Cardiac muscle cell (in vitro differentiated cells and primary cell): ENCODE data around the gene SLC9A9. TPM values are rescaled to one million over a fixed set of nuclear protein-coding genes. Genes with fewer than 3 reads are reported as not detected.

Experiments used
- DNase-seq, 2 donors: peaks; one replicate each; pipeline versions ENCODE4 v3.0.0 to v3.0.0-alpha.2; 2010 to 2017; ENCODE audit warnings: low read depth in 1 of 2, low spot score in 1 of 2
- H3K27ac ChIP-seq: fragments of 200-600 bp; sonication (generic); 2 replicates; pipeline ENCODE4 v1.5.1; 2016
- H3K27me3 ChIP-seq: fragments of 200-600 bp; sonication (generic); 2 replicates; pipeline ENCODE4 v1.6.0; 2016; ENCODE audit warnings: control low read depth
- H3K36me3 ChIP-seq: fragments of 200-600 bp; sonication (generic); 2 replicates; pipeline ENCODE4 v1.5.1; 2016; ENCODE audit warnings: control low read depth
- H3K4me1 ChIP-seq: fragments of 200-600 bp; sonication (generic); 2 replicates; pipeline ENCODE4 v1.8.1; 2017; ENCODE audit warnings: low read depth, mild to moderate bottlenecking, mixed run types
- H3K4me3 ChIP-seq: fragments of 200-600 bp; sonication (generic); 2 replicates; pipeline ENCODE4 v1.5.1; 2016; ENCODE audit warnings: mild to moderate bottlenecking
- H3K9me3 ChIP-seq: fragments of 200-600 bp; sonication (generic); 2 replicates; pipeline ENCODE4 v1.5.1; 2017; ENCODE audit warnings: low read depth, mild to moderate bottlenecking, control low read depth
- polyA plus RNA-seq: library from polyadenylated mRNA; unstranded; fragments of >200 nt; fragmentation: Nextera tagmentation; extraction: Ambion mirVana; gene quantifications from 2 replicates; pipeline ENCODE4 v1.2.1, GENCODE V29; 2016
- total RNA-seq: library from RNA; depleted of rRNA; stranded (reverse); fragments of >200 nt; gene quantifications from 2 replicates; pipeline ENCODE4 v1.2.3, GENCODE V29; 2016
- TF ChIP-seq, protein P1 (sequence below): IDR thresholded peaks from 2 replicates; pipeline ENCODE4 v1.5.1; 2012; ENCODE audit warnings: low read depth, mild to moderate bottlenecking, low read length

Gene SLC9A9
- total and polyA plus RNA-seq, 2 experiments from 2014 or later = 0.73 to 1.5 TPM

DNA sequence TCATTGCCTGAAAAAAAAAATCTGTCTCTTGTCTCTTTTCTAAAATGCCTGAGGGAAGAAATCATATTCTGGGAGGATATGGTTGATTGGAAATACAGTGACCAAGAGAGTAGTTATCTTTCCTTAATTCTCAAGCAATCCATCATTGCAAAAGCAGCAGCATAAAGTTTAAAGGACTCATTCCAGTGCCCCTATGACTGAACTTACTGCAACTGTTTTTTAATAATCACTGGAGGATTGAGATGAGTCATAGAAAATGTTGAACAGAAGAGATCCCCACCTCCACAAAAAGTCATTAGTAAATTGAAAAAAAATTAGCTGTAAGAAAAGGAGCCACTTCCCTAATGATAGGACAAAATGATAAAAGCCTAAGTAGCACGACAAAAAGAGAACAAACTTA, 121.5 kb downstream of the SLC9A9 start:
- Histone ChIP-seq H3K9me3 (no peaks in the 10 kb centered on the region), H3K27me3 (no peaks in the 10 kb centered on the region), H3K4me1 (no peaks in the 10 kb centered on the region), H3K27ac (no peak overlapping the region), H3K4me3 (no peak overlapping the region), H3K36me3 (no peaks in the 10 kb centered on the region)
- TF ChIP-seq, protein P1, sequence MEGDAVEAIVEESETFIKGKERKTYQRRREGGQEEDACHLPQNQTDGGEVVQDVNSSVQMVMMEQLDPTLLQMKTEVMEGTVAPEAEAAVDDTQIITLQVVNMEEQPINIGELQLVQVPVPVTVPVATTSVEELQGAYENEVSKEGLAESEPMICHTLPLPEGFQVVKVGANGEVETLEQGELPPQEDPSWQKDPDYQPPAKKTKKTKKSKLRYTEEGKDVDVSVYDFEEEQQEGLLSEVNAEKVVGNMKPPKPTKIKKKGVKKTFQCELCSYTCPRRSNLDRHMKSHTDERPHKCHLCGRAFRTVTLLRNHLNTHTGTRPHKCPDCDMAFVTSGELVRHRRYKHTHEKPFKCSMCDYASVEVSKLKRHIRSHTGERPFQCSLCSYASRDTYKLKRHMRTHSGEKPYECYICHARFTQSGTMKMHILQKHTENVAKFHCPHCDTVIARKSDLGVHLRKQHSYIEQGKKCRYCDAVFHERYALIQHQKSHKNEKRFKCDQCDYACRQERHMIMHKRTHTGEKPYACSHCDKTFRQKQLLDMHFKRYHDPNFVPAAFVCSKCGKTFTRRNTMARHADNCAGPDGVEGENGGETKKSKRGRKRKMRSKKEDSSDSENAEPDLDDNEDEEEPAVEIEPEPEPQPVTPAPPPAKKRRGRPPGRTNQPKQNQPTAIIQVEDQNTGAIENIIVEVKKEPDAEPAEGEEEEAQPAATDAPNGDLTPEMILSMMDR = no peak
- DNase-seq = no peak

DNA sequence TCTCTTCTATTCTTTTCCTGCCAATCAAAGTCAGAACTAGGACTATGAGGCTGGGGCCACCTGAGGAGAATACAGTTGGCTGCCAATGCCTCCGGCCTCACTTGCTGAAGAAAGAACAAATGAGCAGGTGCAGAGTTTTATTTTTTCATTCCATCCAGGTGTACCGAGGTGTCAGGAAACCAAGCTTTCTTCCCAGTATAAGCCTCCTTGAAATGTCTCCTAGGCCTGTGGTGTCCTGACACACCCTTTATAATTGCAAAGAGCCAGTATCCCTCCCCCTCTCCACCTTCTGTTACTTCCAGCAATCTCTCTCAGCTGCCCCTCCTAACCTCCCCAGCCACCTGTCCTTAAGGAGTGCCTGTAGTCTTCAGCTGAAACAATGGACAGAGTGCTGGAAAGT, 127.9 kb downstream of the SLC9A9 start:
- Histone ChIP-seq H3K4me1 (no peaks in the 10 kb centered on the region), H3K9me3 (no peaks in the 10 kb centered on the region), H3K27ac (no peak overlapping the region), H3K4me3 (no peak overlapping the region), H3K27me3 (no peaks in the 10 kb centered on the region), H3K36me3 (no peaks in the 10 kb centered on the region)
- DNase-seq = no peak
- TF ChIP-seq, protein P1 = no peak

DNA sequence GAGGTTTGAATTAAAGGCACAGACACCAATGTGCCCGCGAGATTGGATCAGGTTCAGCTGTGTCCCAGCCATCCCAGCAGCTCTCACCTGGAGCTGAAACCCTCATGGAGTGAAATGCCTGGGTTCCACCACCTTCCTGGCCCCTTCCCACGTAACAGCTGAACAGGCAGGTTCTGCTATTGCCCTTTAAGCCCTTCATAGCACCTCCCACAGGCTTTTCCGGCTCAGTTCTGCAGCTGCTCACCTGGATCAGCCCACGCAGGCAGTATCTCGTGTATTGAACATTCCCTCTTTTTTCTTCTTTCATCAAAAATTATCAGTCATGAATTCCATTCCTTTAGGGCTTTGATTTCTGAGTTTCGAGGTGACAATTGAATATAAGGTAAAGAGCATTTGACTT, 129.8 kb downstream of the SLC9A9 start:
- TF ChIP-seq, protein P1 = no peak
- Histone ChIP-seq H3K4me1 (no peaks in the 10 kb centered on the region), H3K36me3 (no peaks in the 10 kb centered on the region), H3K9me3 (no peaks in the 10 kb centered on the region), H3K4me3 (no peak overlapping the region), H3K27ac (no peak overlapping the region), H3K27me3 (no peaks in the 10 kb centered on the region)
- DNase-seq = no peak

DNA sequence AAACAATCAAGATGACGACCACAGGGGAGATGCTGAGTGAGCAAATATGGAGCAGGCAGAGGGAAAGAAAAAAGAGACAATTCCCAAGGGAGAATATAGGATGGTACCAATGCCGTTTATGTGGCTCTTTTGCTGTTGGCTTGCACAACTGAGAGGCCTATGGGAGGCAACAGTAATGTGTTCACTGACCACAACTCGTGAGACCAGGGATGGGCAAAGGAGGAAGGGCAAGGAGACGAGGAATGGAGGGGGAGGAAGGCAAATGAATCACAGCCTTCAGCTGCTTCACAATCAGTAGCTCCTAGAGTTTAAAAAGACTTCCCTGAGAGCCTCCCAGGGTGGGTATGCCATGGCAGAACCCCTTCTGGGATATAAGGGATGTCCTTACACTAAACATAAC, 131.5 kb downstream of the SLC9A9 start:
- H3K4me1 ChIP-seq = no peaks in the 10 kb centered on the region
- no peaks in the 10 kb centered on the region for H3K27me3 ChIP-seq
- TF ChIP-seq, protein P1 = no peak

DNA sequence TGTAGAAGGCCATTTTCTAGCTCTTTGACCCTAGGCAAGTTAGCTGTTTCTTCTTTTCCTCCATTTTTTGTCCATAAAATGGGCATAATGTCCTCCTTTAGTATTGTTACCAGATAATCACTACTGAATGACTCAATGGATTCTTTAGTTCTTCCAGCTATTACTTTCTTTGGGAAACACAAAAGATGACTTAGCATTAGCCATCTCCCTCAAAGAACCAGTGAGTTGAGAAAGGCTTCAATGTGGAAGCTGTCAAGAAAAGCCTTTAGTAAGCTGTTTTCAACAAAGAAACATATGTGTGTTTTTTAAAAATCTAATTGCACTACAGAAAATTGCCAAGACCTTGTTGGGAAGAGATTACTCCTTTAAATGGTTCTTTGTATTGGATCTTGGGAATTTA, 135.7 kb downstream of the SLC9A9 start:
- DNase-seq = no peak
- no peaks in the 10 kb centered on the region for H3K27me3 ChIP-seq
- H3K36me3 ChIP-seq = no peaks in the 10 kb centered on the region
- TF ChIP-seq, protein P1 = no peak
- no peaks in the 10 kb centered on the region for H3K9me3 ChIP-seq
- no peaks in the 10 kb centered on the region for H3K4me1 ChIP-seq
- H3K27ac ChIP-seq = no peak overlapping the region
- no peak overlapping the region for H3K4me3 ChIP-seq

More for the DNA sequence above, 131.5 kb downstream of the SLC9A9 start:
- Histone ChIP-seq H3K27ac (no peak overlapping the region), H3K4me3 (no peak overlapping the region), H3K9me3 (no peaks in the 10 kb centered on the region), H3K36me3 (no peaks in the 10 kb centered on the region)
- DNase-seq = no peak

DNA sequence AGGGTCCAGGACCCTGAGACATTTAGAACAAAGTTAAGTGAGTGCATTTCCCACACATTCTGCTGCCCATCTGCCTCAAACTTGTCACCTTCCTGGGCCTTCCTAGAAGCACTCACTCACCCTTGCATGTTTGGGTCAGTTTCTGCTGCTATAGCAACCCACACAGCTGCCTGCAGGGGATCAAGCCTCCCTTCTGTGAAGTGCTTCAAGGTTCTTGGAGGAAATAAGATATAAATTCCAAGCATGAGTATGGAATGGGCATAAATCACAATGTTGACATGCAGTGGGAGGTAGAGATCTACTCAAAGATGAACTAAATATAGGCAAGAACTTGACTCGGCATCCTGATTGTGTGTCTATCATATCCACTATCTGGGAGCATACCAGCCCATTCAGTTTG, 140.4 kb downstream of the SLC9A9 start:
- no peaks in the 10 kb centered on the region for H3K4me1 ChIP-seq
- H3K27ac ChIP-seq = no peak overlapping the region
- H3K27me3 ChIP-seq = no peaks in the 10 kb centered on the region
- no peaks in the 10 kb centered on the region for H3K36me3 ChIP-seq
- no peaks in the 10 kb centered on the region for H3K9me3 ChIP-seq
- DNase-seq = peak in 1 of 2 donors; percentile 7
- H3K4me3 ChIP-seq = no peak overlapping the region
- TF ChIP-seq, protein P1 = no peak
